CD4-positive, alpha-beta T cell treated with Interleukin-4 for 1 hour (primary cell): ENCODE data around the gene PHKG2.

Source experiments
- DNase-seq, 2 donors: peaks; one replicate each; pipeline ENCODE4 v3.0.0-alpha.2; 2020 to 2022

PHKG2 gene

GRCh38 chr16:30775392-30776188 lies 27.4 kb downstream of the PHKG2 start:
- DNase-seq, result peak; percentile 57 to 63

DNA sequence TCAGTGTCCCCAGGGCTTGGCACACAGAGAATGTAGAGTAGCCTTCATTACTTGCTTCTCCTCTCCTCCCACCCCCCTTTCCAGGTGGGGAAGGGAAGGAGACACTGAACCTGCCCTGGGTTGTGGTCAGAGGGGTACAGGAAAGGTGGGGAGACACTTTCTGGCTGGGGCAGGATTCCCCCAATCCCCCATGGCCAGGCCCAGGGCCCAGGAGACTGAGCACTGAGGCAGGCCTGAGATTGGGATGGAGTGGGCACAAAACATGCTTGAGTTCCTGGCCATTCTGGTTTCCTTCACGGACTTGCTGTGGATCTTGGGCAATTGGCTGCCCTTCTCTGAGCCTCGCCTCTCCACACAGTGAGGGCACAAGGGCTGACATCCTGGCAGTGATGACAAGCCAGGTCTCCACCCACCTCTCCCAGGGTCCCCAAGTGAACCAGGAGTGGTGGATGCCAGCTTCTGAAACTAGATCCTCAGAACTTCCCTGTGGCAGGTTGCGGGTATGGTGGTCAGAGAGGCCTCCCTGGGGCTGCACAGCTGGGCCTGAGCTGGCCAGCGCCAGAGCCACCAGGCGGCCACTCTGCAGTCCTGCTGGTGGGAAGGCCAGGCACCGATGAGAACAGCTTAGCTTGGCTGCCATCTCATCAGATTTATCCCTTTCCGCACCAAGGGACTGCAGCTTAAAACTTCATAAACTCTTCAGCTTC lies 29.5 kb downstream of the PHKG2 start:
- no peak for DNase-seq

DNA sequence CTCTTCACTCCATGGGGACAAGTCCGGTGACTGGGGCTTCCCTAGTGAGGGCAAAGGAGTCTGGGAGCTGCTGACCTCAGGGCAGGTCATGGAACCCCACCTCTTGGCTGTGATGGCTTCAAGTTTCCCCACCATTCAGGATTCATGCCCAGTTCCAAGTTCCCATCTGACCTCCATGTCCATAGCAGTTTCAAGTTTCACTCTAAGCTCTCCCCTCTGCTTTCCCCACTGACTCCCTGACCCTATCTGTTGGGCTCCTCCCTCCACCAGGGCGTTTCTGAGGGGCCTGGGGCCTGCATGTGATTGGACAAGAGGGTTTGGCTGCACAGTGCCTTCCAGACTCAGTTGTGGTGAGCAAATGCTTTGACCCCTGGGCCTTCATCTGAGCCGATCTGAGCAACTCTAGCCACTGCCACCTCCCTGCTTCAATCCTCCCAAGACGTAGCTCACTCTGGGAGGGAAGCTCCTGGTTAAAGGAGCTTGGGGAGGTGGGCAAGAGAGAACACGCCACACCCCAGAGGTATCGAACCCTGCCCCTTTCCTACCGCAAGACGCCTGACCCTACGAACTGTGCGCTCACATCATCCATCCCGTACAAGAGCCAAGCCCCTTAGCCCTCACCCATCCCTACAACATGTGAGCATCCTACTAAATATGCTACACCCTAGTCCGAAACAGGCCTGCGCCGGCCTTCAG lies 30.5 kb downstream of the PHKG2 start:
- no peak for DNase-seq

DNA sequence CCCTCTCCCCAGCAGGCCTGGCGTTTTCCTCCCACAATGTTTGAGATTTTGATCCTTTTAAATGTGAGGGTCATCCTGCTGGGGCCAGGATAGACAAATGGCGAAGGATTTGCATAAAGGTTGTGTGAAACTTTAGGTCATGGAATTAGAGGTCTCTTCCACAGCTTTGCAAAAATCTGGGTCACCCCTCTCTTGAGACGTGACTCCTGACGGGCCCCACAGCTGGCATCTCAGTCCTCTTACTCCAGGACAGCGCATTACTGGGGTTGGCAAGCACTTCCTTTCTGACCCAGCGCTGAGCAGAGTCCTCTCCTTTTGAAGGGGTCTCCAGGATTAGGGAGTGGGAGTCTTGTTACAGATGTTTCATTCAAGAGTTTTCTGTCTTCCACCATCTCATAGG lies 31.4 kb downstream of the PHKG2 start:
- no peak for DNase-seq

- no peak for DNase-seq
Measured at GRCh38 chr16:30780021-30780420, 31.8 kb downstream of the PHKG2 start.

DNA sequence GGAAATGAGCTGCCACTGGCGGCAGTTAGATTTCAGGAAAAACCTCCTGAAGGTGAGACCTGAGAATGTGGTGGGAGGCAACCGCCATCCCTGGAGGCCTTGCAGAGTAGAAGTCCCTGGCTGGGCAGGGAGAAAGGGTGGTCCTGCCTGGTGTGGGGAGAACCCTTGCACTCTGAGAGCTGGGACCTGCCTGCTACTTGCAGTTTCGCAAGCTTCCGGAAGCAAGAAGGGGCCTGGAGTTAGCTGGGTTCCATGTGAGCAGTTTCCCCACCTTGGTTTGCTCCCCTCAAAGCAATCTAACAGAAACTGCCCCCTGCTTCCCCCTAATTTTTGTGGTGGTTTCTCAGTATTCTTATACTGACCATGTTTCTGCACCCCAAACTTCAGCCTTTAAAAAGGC lies 32.3 kb downstream of the PHKG2 start:
- DNase-seq, result no peak

DNA sequence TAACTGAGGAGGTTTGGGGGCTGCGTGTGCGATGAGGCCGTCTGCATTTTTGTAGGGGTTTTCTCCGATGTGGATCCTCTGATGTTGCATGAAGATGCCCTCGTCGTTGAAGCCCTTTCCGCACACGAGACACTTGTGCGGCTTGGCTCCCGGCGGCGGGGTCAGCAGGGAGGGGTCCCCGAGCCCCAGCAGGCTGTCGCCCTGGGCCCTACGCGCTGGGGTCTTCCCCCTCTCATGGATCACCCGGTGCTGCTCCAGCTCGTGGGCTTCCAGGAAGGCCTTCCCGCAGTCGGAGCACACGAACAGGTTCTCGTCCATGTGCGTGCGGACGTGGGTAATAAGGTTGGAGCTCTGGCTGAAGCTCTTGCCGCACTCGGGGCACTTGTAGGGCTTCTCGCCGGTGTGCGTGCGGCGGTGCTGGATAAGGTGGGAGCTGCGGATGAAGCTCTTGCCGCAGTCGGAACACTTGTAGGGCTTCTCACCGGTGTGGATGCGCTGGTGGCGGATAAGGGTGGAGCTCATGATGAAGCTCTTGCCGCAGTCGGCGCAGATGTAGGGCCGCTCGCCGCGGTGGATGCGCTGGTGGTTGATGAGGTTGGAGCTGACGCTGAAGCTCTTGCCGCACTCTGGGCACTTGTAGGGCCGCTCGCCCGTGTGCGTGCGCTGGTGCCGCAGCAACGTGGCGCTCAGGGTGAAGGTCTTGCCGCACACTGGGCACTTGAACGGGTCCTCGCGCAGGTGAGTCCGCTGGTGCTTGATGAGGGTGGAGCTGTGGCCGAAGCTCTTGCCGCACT lies 34.5 kb downstream of the PHKG2 start:
- DNase-seq, result no peak

GRCh38 chr16:30783280-30784109 lies 35.3 kb downstream of the PHKG2 start:
- DNase-seq, result no peak

- no peak for DNase-seq
Measured at GRCh38 chr16:30784215-30784614, 36.0 kb downstream of the PHKG2 start.

DNA sequence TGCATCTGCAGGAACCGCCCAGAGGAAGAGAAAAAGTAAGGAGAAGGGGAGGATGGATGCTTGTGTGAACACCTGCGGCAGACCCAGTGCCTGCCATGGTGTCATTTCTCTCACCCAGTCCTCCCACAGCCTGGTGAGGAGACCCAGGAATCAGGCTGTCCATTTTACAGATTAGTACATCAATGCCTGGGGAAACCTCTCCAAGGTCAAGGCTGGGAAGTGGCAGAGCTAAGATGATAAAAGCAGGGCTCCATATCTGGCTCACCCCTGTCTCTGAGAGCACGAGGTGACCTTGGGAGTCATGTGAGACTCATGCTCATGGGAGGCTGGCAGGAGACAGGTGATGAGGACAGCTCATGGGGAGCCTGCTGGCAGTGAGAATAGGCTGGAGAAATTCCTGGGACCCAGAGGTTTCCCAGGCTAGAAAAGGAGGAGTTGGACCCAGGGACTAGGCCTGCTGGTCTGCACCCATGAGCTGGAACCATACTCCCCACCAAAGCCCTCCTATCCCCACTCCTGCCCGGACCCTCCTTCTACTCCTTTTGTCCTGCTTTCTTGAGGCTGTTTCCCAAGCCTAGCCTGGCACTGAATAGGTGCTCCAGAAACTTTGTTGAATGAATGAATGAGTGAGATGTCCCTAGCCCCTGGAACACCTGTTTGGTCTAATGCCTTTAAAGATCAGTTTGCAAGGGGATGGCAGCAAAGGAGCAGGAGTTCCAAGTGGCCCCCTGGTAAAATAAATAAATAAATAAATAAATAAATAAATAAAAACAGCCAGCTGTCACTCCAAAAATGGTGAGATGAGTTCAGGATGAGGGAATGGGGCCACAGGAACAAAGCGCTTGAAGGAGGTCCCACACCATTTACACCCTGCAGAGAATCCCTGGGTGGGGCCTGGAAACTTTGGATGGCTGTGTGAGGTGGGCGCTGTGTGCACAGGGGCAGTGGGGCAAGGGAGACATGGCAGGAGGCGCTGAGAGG lies 37.2 kb downstream of the PHKG2 start:
- DNase-seq, result no peak

GRCh38 chr16:30786115-30786935 lies 38.1 kb downstream of the PHKG2 start:
- DNase-seq, result no peak

DNA sequence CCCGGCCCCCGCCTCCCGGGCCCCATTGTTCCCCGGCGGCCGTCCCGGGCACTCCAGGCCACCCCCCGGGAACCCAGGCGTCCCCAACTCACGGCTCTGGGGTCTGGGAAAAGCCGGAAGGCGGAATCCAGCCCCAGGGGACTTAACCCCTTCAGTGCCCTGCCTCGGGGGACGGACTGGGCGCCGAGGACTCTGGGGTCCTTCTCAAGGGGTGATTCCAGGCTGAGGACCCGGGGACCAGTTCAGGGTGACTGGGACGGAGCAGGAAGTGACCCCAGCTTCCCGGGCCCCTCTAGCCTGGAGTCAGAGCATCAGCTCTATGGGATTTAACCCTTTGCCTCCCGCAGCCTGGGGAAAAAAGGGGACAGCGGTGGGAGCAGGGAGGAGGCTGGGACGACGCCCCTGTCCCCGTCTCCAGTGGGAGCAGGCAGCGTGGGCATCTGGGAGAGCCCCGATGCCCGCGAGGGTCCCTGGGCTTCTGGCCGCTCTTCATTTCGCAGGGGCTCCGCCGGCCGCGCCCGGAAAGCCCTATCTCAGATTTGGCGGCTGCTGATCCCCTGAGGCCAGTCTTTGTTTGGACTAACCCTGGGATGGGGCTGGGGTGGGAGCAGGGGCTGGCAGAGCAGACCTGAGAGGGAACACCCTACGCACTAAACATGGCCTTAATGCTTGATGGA lies 38.8 kb downstream of the PHKG2 start, which contains the start of gene ZNF629:
Gene ZNF629 (minus strand): TSS at position 270 of the 677 bp plus-strand sequence. CDS start 2,723 bp downstream, outside the sequence.
- peak in 1 of 2 donors; percentile 26 for DNase-seq

GRCh38 chr16:30787613-30788378 lies 39.6 kb downstream of the PHKG2 start:
- no peak for DNase-seq

GRCh38 chr16:30793508-30794069 lies 45.4 kb downstream of the PHKG2 start:
- no peak for DNase-seq

GRCh38 chr16:30794634-30795033 lies 46.4 kb downstream of the PHKG2 start:
- DNase-seq, result no peak

- no peak for DNase-seq
Measured at GRCh38 chr16:30797670-30798309, 49.6 kb downstream of the PHKG2 start.
